ENCODE measurements around the gene GPATCH4. TPM values are rescaled to one million over a fixed set of nuclear protein-coding genes. Genes with fewer than 3 reads are reported as not detected.

Gene GPATCH4
- total RNA-seq, 1 experiment from 2014 or later: 84.2 TPM

GRCh38 chr1:156622581-156623297 lies 21.5 kb upstream of the GPATCH4 start:
- ChIA-PET CTCF (no interaction called here), POLR2A (ENCODE audit: low non-redundant PET) (no interaction called here)
- intact Hi-C loops (cut with micrococcal nuclease; ENCODE audit: unreplicated experiment): no loop called here
- Histone ChIP-seq H3K4me3 (ENCODE audit: low read depth, low read length, poor library complexity, severe bottlenecking) (no peak overlapping the region), H3K27me3 (replicated peaks; ENCODE audit: insufficient read depth, low read depth, low read length, poor library complexity) (peaks cover 61% of the 10 kb centered on the region), H3K4me1 (ENCODE audit: insufficient read depth, low read length, poor library complexity, severe bottlenecking) (peaks cover 16% of the 10 kb centered on the region), H3K36me3 (ENCODE audit: insufficient read depth, low read length, poor library complexity, severe bottlenecking) (no peaks in the 10 kb centered on the region), H3K27ac (ENCODE audit: low read depth, low read length, poor library complexity, severe bottlenecking) (no peak overlapping the region), H3K9me3 (ENCODE audit: low read depth, low read length, poor library complexity, severe bottlenecking) (no peaks in the 10 kb centered on the region)
- DNase-seq (ENCODE audit: low spot score): no peak
- TF ChIP-seq EZH2 (IDR thresholded peaks at IDR 0.05; ENCODE audit: borderline replicate concordance, low read depth, low read length, poor library complexity, severe bottlenecking): no peak
- no peak for TF ChIP-seq CTCF (conservative IDR thresholded peaks at IDR 0.05; ENCODE audit: low read depth, low read length)
- BruUV-seq (replicated peaks): no TSS peak

GRCh38 chr1:156619582-156619955 lies 18.3 kb upstream of the GPATCH4 start:
- no peak for TF ChIP-seq EZH2 (IDR thresholded peaks at IDR 0.05; ENCODE audit: borderline replicate concordance, low read depth, low read length, poor library complexity, severe bottlenecking)
- no peak; the same call in 1 of the 2 replicates for TF ChIP-seq CTCF (conservative IDR thresholded peaks at IDR 0.05; ENCODE audit: low read depth, low read length)
- intact Hi-C loops (cut with micrococcal nuclease; ENCODE audit: unreplicated experiment): no loop called here
- ChIA-PET CTCF (interaction anchor here (0.6 kb wide), 1 partner anchor 85 kb away, joined by 3 read pairs; no protein-coding TSS in a partner anchor), POLR2A (ENCODE audit: low non-redundant PET) (interaction anchor here (0.7 kb wide), 1 partner anchor 25 kb away, joined by 3 read pairs; no protein-coding TSS in a partner anchor)
- H3K27ac ChIP-seq (ENCODE audit: low read depth, low read length, poor library complexity, severe bottlenecking): no peak overlapping the region
- H3K4me1 ChIP-seq (ENCODE audit: insufficient read depth, low read length, poor library complexity, severe bottlenecking): peaks cover 9% of the 10 kb centered on the region
- BruUV-seq (replicated peaks): no TSS peak
- no peak overlapping the region for H3K4me3 ChIP-seq (ENCODE audit: low read depth, low read length, poor library complexity, severe bottlenecking)
- peaks cover 50% of the 10 kb centered on the region for H3K27me3 ChIP-seq (replicated peaks; ENCODE audit: insufficient read depth, low read depth, low read length, poor library complexity)
- no peaks in the 10 kb centered on the region for H3K9me3 ChIP-seq (ENCODE audit: low read depth, low read length, poor library complexity, severe bottlenecking)
- no peaks in the 10 kb centered on the region for H3K36me3 ChIP-seq (ENCODE audit: insufficient read depth, low read length, poor library complexity, severe bottlenecking)
- DNase-seq (ENCODE audit: low spot score): no peak

GRCh38 chr1:156618853-156619581 lies 17.7 kb upstream of the GPATCH4 start, which contains the start of gene HAPLN2:
TSS of gene HAPLN2 (plus strand) at chr1:156619415. CDS start at chr1:156623491, 4,076 bp downstream.
- Histone ChIP-seq H3K9me3 (ENCODE audit: low read depth, low read length, poor library complexity, severe bottlenecking) (no peaks in the 10 kb centered on the region), H3K36me3 (ENCODE audit: insufficient read depth, low read length, poor library complexity, severe bottlenecking) (no peaks in the 10 kb centered on the region), H3K4me1 (ENCODE audit: insufficient read depth, low read length, poor library complexity, severe bottlenecking) (peaks cover 5% of the 10 kb centered on the region), H3K4me3 (ENCODE audit: low read depth, low read length, poor library complexity, severe bottlenecking) (no peak within 1 kb of the TSS), H3K27me3 (replicated peaks; ENCODE audit: insufficient read depth, low read depth, low read length, poor library complexity) (peaks cover 44% of the 10 kb centered on the region), H3K27ac (ENCODE audit: low read depth, low read length, poor library complexity, severe bottlenecking) (no peak within 1 kb of the TSS)
- ChIA-PET POLR2A (ENCODE audit: low non-redundant PET) (interaction anchor here (0.7 kb wide), 1 partner anchor 25 kb away, joined by 3 read pairs; no protein-coding TSS in a partner anchor), CTCF (interaction anchor here (0.5 to 0.6 kb wide), 2 partner anchors 86 to 119 kb away, joined by 3 read pairs; partner anchors contain the start of gene MEF2D)
- peak; percentile 58 for TF ChIP-seq CTCF (conservative IDR thresholded peaks at IDR 0.05; ENCODE audit: low read depth, low read length)
- no peak for TF ChIP-seq EZH2 (IDR thresholded peaks at IDR 0.05; ENCODE audit: borderline replicate concordance, low read depth, low read length, poor library complexity, severe bottlenecking)
- peak; percentile 42 for DNase-seq (ENCODE audit: low spot score)
- BruUV-seq (replicated peaks): no TSS peak
- intact Hi-C loops (cut with micrococcal nuclease; ENCODE audit: unreplicated experiment): no loop called here

Data from A673 (cell line).